A549 (cell line): ENCODE data around the gene TPCN2.

Experiments used
- ESRRA ChIP-seq: fragments of 150-350 bp; IDR thresholded peaks from 2 replicates; pipeline ENCODE4 v1.6.1; 2014; ENCODE audit warnings: mild to moderate bottlenecking, low read length, borderline replicate concordance
- FOSL2 ChIP-seq, 2 experiments: fragments of 450-650 bp in 1 of 2; fragments of >200 bp in 1 of 2; sonication (Bioruptor Twin) in 1 of 2; formaldehyde crosslinking; IDR thresholded peaks; 2 replicates each; pipeline versions ENCODE4 v1.5.0 to v1.6.1; 2016 to 2020; ENCODE audit warnings: mild to moderate bottlenecking in 1 of 2, moderate library complexity in 1 of 2
- HOXA7 ChIP-seq: fragments of 250-450 bp; sonication (Bioruptor Pico); IDR thresholded peaks from 2 replicates; pipeline ENCODE4 v1.5.0; 2020; ENCODE audit warnings: mild to moderate bottlenecking, moderate library complexity
- KDM5A ChIP-seq: fragments of 200-600 bp; sonication (generic); IDR thresholded peaks from 2 replicates; pipeline ENCODE4 v1.6.1; 2016; ENCODE audit warnings: antibody characterized with exemption, mild to moderate bottlenecking
- MAFK ChIP-seq: fragments of 450-650 bp; IDR thresholded peaks from 2 replicates; pipeline ENCODE4 v1.6.1; 2014; ENCODE audit not compliant: partially characterized antibody
- ZC3H11A ChIP-seq: fragments of 450-650 bp; IDR thresholded peaks from 2 replicates; pipeline ENCODE4 v1.6.1; 2014; ENCODE audit warnings: antibody characterized with exemption, mild to moderate bottlenecking
- ZFP36 ChIP-seq: fragments of 450-650 bp; IDR thresholded peaks from 2 replicates; pipeline ENCODE4 v1.6.1; 2014; ENCODE audit warnings: borderline replicate concordance; ENCODE audit not compliant: partially characterized antibody
- TF ChIP-seq, protein P1 (sequence below): fragments of 200-600 bp; sonication (generic); IDR thresholded peaks from 2 replicates; pipeline ENCODE4 v1.6.1; 2016; ENCODE audit warnings: antibody characterized with exemption, mild to moderate bottlenecking, moderate library complexity
- TF ChIP-seq, protein P2 (sequence below): IDR thresholded peaks from 2 replicates; pipeline ENCODE4 v1.6.1; 2012
- TF ChIP-seq, protein P3 (sequence below): fragments of >200 bp; sonication (Bioruptor Twin); formaldehyde crosslinking; IDR thresholded peaks from 3 replicates; pipeline ENCODE4 v1.5.1; 2016

DNA sequence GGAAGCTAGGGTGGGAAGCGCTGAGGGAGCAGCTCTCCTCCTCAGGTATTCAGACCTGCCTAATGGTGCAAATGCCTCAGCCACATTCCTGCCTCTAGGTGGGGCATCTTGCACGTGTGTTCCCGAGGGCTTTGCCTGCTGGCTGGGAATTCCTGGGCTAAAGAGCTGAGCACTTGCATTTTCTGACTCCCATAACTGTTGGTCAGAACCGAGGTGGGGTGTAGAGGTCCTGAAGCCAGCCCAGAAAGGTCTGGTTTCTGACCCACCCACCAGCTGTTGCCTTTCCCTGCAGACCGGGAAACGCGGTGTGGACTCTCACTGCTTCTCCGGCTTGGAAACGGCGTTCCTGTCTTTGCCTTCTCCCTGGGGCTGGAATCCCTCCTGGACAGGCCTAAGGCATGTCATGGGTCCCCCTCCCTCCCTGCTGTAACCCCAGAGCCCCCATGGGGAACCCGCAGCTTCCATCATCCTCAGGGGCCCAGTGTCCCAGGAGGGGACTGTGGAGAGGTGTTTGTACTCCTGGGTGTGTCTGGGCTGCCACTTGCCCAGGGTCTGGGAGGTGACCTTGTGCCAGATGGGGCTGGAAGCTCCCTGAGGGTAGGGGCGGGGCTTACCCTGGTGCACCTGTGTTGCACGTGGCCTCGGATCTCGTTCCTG lies 83.0 kb downstream of the TPCN2 start:
- TF ChIP-seq, protein P1, sequence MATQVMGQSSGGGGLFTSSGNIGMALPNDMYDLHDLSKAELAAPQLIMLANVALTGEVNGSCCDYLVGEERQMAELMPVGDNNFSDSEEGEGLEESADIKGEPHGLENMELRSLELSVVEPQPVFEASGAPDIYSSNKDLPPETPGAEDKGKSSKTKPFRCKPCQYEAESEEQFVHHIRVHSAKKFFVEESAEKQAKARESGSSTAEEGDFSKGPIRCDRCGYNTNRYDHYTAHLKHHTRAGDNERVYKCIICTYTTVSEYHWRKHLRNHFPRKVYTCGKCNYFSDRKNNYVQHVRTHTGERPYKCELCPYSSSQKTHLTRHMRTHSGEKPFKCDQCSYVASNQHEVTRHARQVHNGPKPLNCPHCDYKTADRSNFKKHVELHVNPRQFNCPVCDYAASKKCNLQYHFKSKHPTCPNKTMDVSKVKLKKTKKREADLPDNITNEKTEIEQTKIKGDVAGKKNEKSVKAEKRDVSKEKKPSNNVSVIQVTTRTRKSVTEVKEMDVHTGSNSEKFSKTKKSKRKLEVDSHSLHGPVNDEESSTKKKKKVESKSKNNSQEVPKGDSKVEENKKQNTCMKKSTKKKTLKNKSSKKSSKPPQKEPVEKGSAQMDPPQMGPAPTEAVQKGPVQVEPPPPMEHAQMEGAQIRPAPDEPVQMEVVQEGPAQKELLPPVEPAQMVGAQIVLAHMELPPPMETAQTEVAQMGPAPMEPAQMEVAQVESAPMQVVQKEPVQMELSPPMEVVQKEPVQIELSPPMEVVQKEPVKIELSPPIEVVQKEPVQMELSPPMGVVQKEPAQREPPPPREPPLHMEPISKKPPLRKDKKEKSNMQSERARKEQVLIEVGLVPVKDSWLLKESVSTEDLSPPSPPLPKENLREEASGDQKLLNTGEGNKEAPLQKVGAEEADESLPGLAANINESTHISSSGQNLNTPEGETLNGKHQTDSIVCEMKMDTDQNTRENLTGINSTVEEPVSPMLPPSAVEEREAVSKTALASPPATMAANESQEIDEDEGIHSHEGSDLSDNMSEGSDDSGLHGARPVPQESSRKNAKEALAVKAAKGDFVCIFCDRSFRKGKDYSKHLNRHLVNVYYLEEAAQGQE: no peak
- TF ChIP-seq, protein P2, sequence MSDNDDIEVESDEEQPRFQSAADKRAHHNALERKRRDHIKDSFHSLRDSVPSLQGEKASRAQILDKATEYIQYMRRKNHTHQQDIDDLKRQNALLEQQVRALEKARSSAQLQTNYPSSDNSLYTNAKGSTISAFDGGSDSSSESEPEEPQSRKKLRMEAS: peak; percentile 82
- TF ChIP-seq KDM5A: no peak
- TF ChIP-seq, protein P3, sequence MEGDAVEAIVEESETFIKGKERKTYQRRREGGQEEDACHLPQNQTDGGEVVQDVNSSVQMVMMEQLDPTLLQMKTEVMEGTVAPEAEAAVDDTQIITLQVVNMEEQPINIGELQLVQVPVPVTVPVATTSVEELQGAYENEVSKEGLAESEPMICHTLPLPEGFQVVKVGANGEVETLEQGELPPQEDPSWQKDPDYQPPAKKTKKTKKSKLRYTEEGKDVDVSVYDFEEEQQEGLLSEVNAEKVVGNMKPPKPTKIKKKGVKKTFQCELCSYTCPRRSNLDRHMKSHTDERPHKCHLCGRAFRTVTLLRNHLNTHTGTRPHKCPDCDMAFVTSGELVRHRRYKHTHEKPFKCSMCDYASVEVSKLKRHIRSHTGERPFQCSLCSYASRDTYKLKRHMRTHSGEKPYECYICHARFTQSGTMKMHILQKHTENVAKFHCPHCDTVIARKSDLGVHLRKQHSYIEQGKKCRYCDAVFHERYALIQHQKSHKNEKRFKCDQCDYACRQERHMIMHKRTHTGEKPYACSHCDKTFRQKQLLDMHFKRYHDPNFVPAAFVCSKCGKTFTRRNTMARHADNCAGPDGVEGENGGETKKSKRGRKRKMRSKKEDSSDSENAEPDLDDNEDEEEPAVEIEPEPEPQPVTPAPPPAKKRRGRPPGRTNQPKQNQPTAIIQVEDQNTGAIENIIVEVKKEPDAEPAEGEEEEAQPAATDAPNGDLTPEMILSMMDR: peak; percentile 88
- no peak for TF ChIP-seq ZC3H11A
- no peak for TF ChIP-seq HOXA7 (CRISPR knock-in tag)
- TF ChIP-seq ESRRA: no peak
- TF ChIP-seq ZFP36: no peak
- no peak for TF ChIP-seq MAFK
- no peak for TF ChIP-seq FOSL2 (IDR thresholded peaks at IDR 0.05)
- no peak for TF ChIP-seq FOSL2 (CRISPR knock-in tag; IDR thresholded peaks at IDR 0.05)
